Measurements from ENCODE around the gene ADGRE3. TPM values are rescaled to one million over a fixed set of nuclear protein-coding genes. Genes with fewer than 3 reads are reported as not detected.
"Not testable (repeated sequence)": the region's sequence is repeated elsewhere in the genome, so short reads cannot be mapped to it uniquely, and the experiment has no call there.

ADGRE3 gene
- total RNA-seq, 1 donor from 2014 or later: not detected

- intact Hi-C loops (cut with DNase I): no loop called here
- DNase-seq (ENCODE audit: low spot score in 2 of 2): no peak
- Histone ChIP-seq H3K27me3 (no peaks in the 10 kb centered on the region), H3K36me3 (no peaks in the 10 kb centered on the region), H3K27ac (no peak overlapping the region), H3K4me1 (no peaks in the 10 kb centered on the region), H3K4me3 (no peak overlapping the region), H3K9me3 (no peaks in the 10 kb centered on the region)
- no peak for TF ChIP-seq CTCF (IDR thresholded peaks at IDR 0.05)
These were observed 79.1 kb downstream of the ADGRE3 start for GRCh38 chr19:14595558-14595957.

GRCh38 chr19:14589433-14589832, 85.2 kb downstream of the ADGRE3 start:
- intact Hi-C loops (cut with DNase I); DNase-seq (ENCODE audit: low spot score in 2 of 2): not testable (repeated sequence)

GRCh38 chr19:14585187-14585586, 89.5 kb downstream of the ADGRE3 start:
- H3K36me3 ChIP-seq; H3K27me3 ChIP-seq; H3K4me1 ChIP-seq; DNase-seq (ENCODE audit: low spot score in 2 of 2); H3K9me3 ChIP-seq; H3K4me3 ChIP-seq; intact Hi-C loops (cut with DNase I); H3K27ac ChIP-seq: not testable (repeated sequence)

More at GRCh38 chr19:14589433-14589832, 85.2 kb downstream of the ADGRE3 start:
- not testable (repeated sequence) for H3K4me3 ChIP-seq, H3K27ac ChIP-seq, H3K9me3 ChIP-seq, H3K36me3 ChIP-seq, H3K27me3 ChIP-seq, H3K4me1 ChIP-seq

- H3K4me3 ChIP-seq; H3K9me3 ChIP-seq; H3K36me3 ChIP-seq; H3K4me1 ChIP-seq; intact Hi-C loops (cut with DNase I); DNase-seq (ENCODE audit: low spot score in 2 of 2); H3K27ac ChIP-seq; H3K27me3 ChIP-seq: not testable (repeated sequence)
These were observed 90.3 kb downstream of the ADGRE3 start for GRCh38 chr19:14584372-14584771.

GRCh38 chr19:14582894-14583340, 91.7 kb downstream of the ADGRE3 start, which contains the start of gene CLEC17A:
TSS of gene CLEC17A (plus strand) at chr19:14583084. CDS start at chr19:14583161, 77 bp downstream.
- intact Hi-C loops (cut with DNase I): no loop called here
- Histone ChIP-seq H3K9me3 (no peaks in the 10 kb centered on the region), H3K4me3 (no peak within 1 kb of the TSS), H3K4me1 (no peaks in the 10 kb centered on the region), H3K36me3 (no peaks in the 10 kb centered on the region), H3K27me3 (no peaks in the 10 kb centered on the region), H3K27ac (no peak within 1 kb of the TSS)
- no peak for TF ChIP-seq CTCF (IDR thresholded peaks at IDR 0.05)
- DNase-seq (ENCODE audit: low spot score in 2 of 2): no peak

GRCh38 chr19:14580623-14581237, 93.9 kb downstream of the ADGRE3 start:
- intact Hi-C loops (cut with DNase I): no loop called here
- TF ChIP-seq CTCF (IDR thresholded peaks at IDR 0.05): no peak

GRCh38 chr19:14577885-14578427, 96.7 kb downstream of the ADGRE3 start:
- TF ChIP-seq CTCF (IDR thresholded peaks at IDR 0.05): no peak
- intact Hi-C loops (cut with DNase I): no loop called here

More at GRCh38 chr19:14580623-14581237, 93.9 kb downstream of the ADGRE3 start:
- H3K27ac ChIP-seq: no peak overlapping the region
- H3K4me3 ChIP-seq: no peak overlapping the region
- no peak for DNase-seq (ENCODE audit: low spot score in 2 of 2)
- no peaks in the 10 kb centered on the region for H3K27me3 ChIP-seq
- H3K4me1 ChIP-seq: no peaks in the 10 kb centered on the region
- H3K36me3 ChIP-seq: no peaks in the 10 kb centered on the region
- no peaks in the 10 kb centered on the region for H3K9me3 ChIP-seq

More at GRCh38 chr19:14577885-14578427, 96.7 kb downstream of the ADGRE3 start:
- H3K27me3 ChIP-seq: no peaks in the 10 kb centered on the region
- H3K4me3 ChIP-seq: no peak overlapping the region
- DNase-seq (ENCODE audit: low spot score in 2 of 2): no peak
- H3K27ac ChIP-seq: no peak overlapping the region
- H3K9me3 ChIP-seq: no peaks in the 10 kb centered on the region
- H3K36me3 ChIP-seq: no peaks in the 10 kb centered on the region
- H3K4me1 ChIP-seq: no peaks in the 10 kb centered on the region

Data from ascending aorta (tissue), 2 donors.